ENCODE measurements around the gene PGLYRP2. TPM values are rescaled to one million over a fixed set of nuclear protein-coding genes. Genes with fewer than 3 reads are reported as not detected.
A peak's percentile ranks its signal among the peaks of the same experiment; 100 is the strongest.

The PGLYRP2 gene
- total and polyA plus RNA-seq, 2 of the 13 experiments (the other 11 are each of a cell fraction or from before 2014, with no cell fraction given): 0.04 to 1.0 TPM

- TF ChIP-seq BCL3 (CRISPR knock-in tag; IDR thresholded peaks at IDR 0.05): no peak
- TF ChIP-seq ZSCAN9 (CRISPR knock-in tag; IDR thresholded peaks at IDR 0.05; ENCODE audit: borderline replicate concordance): no peak
- TF ChIP-seq ZMYM2 (CRISPR knock-in tag; IDR thresholded peaks at IDR 0.05): peak; percentile 89
- TF ChIP-seq THAP7 (CRISPR knock-in tag; IDR thresholded peaks at IDR 0.05): 0 out of 2 replicates have a peak, but pooled peaks have one; percentile 73
- 0 out of 2 replicates have a peak, but pooled peaks have one; percentile 30 for TF ChIP-seq GMEB1 (CRISPR knock-in tag; IDR thresholded peaks at IDR 0.05; ENCODE audit: borderline replicate concordance)
- TF ChIP-seq ZNF660 (CRISPR knock-in tag; IDR thresholded peaks at IDR 0.05; ENCODE audit: borderline replicate concordance, low read depth): 0 out of 2 replicates have a peak, but pooled peaks have one; percentile 33
- TF ChIP-seq ONECUT2 (CRISPR knock-in tag; IDR thresholded peaks at IDR 0.05): no peak
- no peak for TF ChIP-seq RAD51 (IDR thresholded peaks at IDR 0.05; ENCODE audit: borderline replicate concordance)
- TF ChIP-seq SPEN (CRISPR knock-in tag; IDR thresholded peaks at IDR 0.05; ENCODE audit: low read depth): 0 out of 2 replicates have a peak, but pooled peaks have one; percentile 35
- no peak for TF ChIP-seq ZNF766 (CRISPR knock-in tag; IDR thresholded peaks at IDR 0.05; ENCODE audit: borderline replicate concordance)
- peak; percentile 83 for TF ChIP-seq NR2C2 (CRISPR knock-in tag; IDR thresholded peaks at IDR 0.05; ENCODE audit: borderline replicate concordance)
- TF ChIP-seq ZNF44 (CRISPR knock-in tag; IDR thresholded peaks at IDR 0.05): 0 out of 2 replicates have a peak, but pooled peaks have one; percentile 42
- peak; percentile 51 for TF ChIP-seq MAX (IDR thresholded peaks at IDR 0.05)
- no peak for TF ChIP-seq RBFOX2 (IDR thresholded peaks at IDR 0.05; ENCODE audit: low read depth, low read length)
- TF ChIP-seq ZBTB21 (CRISPR knock-in tag; IDR thresholded peaks at IDR 0.05): no peak
- no peak for TF ChIP-seq MAFG (CRISPR knock-in tag; IDR thresholded peaks at IDR 0.05)
- no peak for TF ChIP-seq CBFB (CRISPR knock-in tag; IDR thresholded peaks at IDR 0.05)
- TF ChIP-seq ZNF512 (CRISPR knock-in tag; IDR thresholded peaks at IDR 0.05): peak; percentile 49; the same call in 1 of the 2 replicates
- TF ChIP-seq ISL2 (CRISPR knock-in tag; IDR thresholded peaks at IDR 0.05): no peak
- TF ChIP-seq CBX1 (IDR thresholded peaks at IDR 0.05; ENCODE audit: low read depth): no peak
- TF ChIP-seq ZNF782 (CRISPR knock-in tag; IDR thresholded peaks at IDR 0.05; ENCODE audit: borderline replicate concordance): no peak
Observed at GRCh38 chr19:15479391-15480345, at the start of gene PGLYRP2 (continued).
